ENCODE data around the gene MTRR.

DNA sequence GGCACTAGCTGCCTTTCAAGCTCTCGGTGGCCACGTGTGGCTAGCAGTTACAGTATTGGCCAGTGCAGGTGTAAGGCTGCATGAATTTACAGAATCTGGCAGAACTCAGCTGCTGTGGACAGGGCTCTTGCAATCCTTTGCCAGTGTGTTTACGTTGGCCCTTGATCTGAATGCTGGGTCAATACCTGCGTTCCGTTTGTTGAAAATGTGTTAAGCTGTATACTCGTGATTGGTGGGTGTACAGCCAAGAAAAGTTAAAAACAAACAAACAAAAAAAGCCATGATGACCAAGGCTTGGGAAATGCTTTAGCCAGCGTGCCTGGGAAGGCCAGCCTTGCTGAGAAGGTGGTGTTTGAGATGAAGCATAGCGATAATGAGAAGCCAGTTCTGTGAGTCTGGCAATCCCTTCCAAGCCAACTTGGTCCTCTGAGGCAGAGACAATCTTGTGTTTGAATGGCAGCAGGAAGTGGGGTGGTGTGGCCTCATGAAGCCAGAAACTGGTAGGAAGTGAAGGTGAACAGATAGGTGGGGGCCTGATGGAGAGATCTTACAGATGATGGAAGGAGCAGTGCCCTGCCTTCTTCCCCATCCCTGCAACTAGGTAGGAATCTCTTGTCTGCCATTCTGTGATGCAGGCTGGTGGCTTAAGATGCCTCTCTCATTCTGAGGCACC, 17.2 kb upstream of the MTRR start:
- TF ChIP-seq, protein P1, sequence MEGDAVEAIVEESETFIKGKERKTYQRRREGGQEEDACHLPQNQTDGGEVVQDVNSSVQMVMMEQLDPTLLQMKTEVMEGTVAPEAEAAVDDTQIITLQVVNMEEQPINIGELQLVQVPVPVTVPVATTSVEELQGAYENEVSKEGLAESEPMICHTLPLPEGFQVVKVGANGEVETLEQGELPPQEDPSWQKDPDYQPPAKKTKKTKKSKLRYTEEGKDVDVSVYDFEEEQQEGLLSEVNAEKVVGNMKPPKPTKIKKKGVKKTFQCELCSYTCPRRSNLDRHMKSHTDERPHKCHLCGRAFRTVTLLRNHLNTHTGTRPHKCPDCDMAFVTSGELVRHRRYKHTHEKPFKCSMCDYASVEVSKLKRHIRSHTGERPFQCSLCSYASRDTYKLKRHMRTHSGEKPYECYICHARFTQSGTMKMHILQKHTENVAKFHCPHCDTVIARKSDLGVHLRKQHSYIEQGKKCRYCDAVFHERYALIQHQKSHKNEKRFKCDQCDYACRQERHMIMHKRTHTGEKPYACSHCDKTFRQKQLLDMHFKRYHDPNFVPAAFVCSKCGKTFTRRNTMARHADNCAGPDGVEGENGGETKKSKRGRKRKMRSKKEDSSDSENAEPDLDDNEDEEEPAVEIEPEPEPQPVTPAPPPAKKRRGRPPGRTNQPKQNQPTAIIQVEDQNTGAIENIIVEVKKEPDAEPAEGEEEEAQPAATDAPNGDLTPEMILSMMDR (IDR thresholded peaks at IDR 0.05): no peak
- TF ChIP-seq POLR2A (IDR thresholded peaks at IDR 0.05) (no peak), POLR2AphosphoS5 (IDR thresholded peaks at IDR 0.05) (no peak), EP300 (IDR thresholded peaks at IDR 0.05) (no peak)

Measured in stomach (tissue), 4 donors.